ENCODE results near the gene CDC42. TPM values are rescaled to one million over a fixed set of nuclear protein-coding genes. Genes with fewer than 3 reads are reported as not detected.
A peak's percentile ranks its signal among the peaks of the same experiment; 100 is the strongest.

Gene CDC42

GRCh38 chr1:22133931-22134324, 81.4 kb downstream of the CDC42 start:
- Histone ChIP-seq H4K8ac (ENCODE audit: low read depth, low read length) (no peak overlapping the region), H2AK5ac (ENCODE audit: low read length) (no peak overlapping the region), H2BK15ac (replicated peaks; ENCODE audit: low read depth) (no peak overlapping the region), H2BK120ac (ENCODE audit: low read depth, low read length) (no peak overlapping the region), H4K5ac (ENCODE audit: low read length) (no peak overlapping the region), H3K79me1 (ENCODE audit: low read length) (no peaks in the 10 kb centered on the region), H3K4ac (ENCODE audit: low read depth, low read length) (no peak overlapping the region), H3K56ac (ENCODE audit: low read length) (no peak overlapping the region), H3K4me3 (ENCODE audit: low read length) (no peak overlapping the region), H2BK5ac (ENCODE audit: low read length) (no peak overlapping the region), H3K4me1 (ENCODE audit: control insufficient read depth, low read depth, low read length) (no peaks in the 10 kb centered on the region), H3K79me2 (ENCODE audit: control insufficient read depth, insufficient read depth, low read length) (no peaks in the 10 kb centered on the region), H3K9ac (ENCODE audit: low read length) (no peak overlapping the region), H3K36me3 (ENCODE audit: control insufficient read depth, insufficient read depth, low read length) (no peaks in the 10 kb centered on the region), H3K4me2 (ENCODE audit: low read length) (no peak overlapping the region), H3K23ac (ENCODE audit: low read length) (no peak overlapping the region), H3K27me3 (ENCODE audit: insufficient read depth, low read length, poor library complexity) (no peaks in the 10 kb centered on the region), H3K27ac (ENCODE audit: low read depth, low read length) (no peak overlapping the region), H3K18ac (ENCODE audit: low read length) (no peak overlapping the region)
- no CpG with 5 or more reads among the region's 15 CpGs for WGBS (ENCODE audit: extremely low coverage, insufficient coverage, low lambda C conversion rate)
- peak; percentile 54 for DNase-seq

- peak; percentile 74 for DNase-seq
- no peak overlapping the region for H4K5ac ChIP-seq (ENCODE audit: low read length)
Observed at GRCh38 chr1:22137004-22137720, 84.7 kb downstream of the CDC42 start.

GRCh38 chr1:22139066-22139594, 86.6 kb downstream of the CDC42 start:
- peaks cover 6% of the 10 kb centered on the region for H3K4me1 ChIP-seq (ENCODE audit: control insufficient read depth, low read depth, low read length)
- H3K9ac ChIP-seq (ENCODE audit: low read length), result no peak overlapping the region
- no peak overlapping the region for H2BK5ac ChIP-seq (ENCODE audit: low read length)
- no peak overlapping the region for H3K4me2 ChIP-seq (ENCODE audit: low read length)
- no peak overlapping the region for H3K4me3 ChIP-seq (ENCODE audit: low read length)
- no peak overlapping the region for H3K23ac ChIP-seq (ENCODE audit: low read length)
- no peak overlapping the region for H3K56ac ChIP-seq (ENCODE audit: low read length)
- H3K18ac ChIP-seq (ENCODE audit: low read length), result no peak overlapping the region
- no peak overlapping the region for H3K4ac ChIP-seq (ENCODE audit: low read depth, low read length)
- no peak overlapping the region for H2BK120ac ChIP-seq (ENCODE audit: low read depth, low read length)
- DNase-seq, result no peak
- H2BK15ac ChIP-seq (replicated peaks; ENCODE audit: low read depth), result no peak overlapping the region
- no CpG with 5 or more reads among the region's 15 CpGs for WGBS (ENCODE audit: extremely low coverage, insufficient coverage, low lambda C conversion rate)
- no peak overlapping the region for H4K5ac ChIP-seq (ENCODE audit: low read length)
- H4K8ac ChIP-seq (ENCODE audit: low read depth, low read length), result no peak overlapping the region
- no peak overlapping the region for H3K27ac ChIP-seq (ENCODE audit: low read depth, low read length)
- H3K27me3 ChIP-seq (ENCODE audit: insufficient read depth, low read length, poor library complexity), result no peaks in the 10 kb centered on the region
- peak overlapping the region; percentile 79 for H2AK5ac ChIP-seq (ENCODE audit: low read length)
- no peaks in the 10 kb centered on the region for H3K79me1 ChIP-seq (ENCODE audit: low read length)
- no peaks in the 10 kb centered on the region for H3K79me2 ChIP-seq (ENCODE audit: control insufficient read depth, insufficient read depth, low read length)
- H3K36me3 ChIP-seq (ENCODE audit: control insufficient read depth, insufficient read depth, low read length), result no peaks in the 10 kb centered on the region

More at GRCh38 chr1:22137004-22137720, 84.7 kb downstream of the CDC42 start:
- no peaks in the 10 kb centered on the region for H3K27me3 ChIP-seq (ENCODE audit: insufficient read depth, low read length, poor library complexity)
- no peak overlapping the region for H2BK15ac ChIP-seq (replicated peaks; ENCODE audit: low read depth)
- H2BK120ac ChIP-seq (ENCODE audit: low read depth, low read length), result no peak overlapping the region
- H3K79me1 ChIP-seq (ENCODE audit: low read length), result no peaks in the 10 kb centered on the region
- no peak overlapping the region for H3K18ac ChIP-seq (ENCODE audit: low read length)
- no peak overlapping the region for H3K27ac ChIP-seq (ENCODE audit: low read depth, low read length)
- no peak overlapping the region for H3K9ac ChIP-seq (ENCODE audit: low read length)
- no peak overlapping the region for H3K4me3 ChIP-seq (ENCODE audit: low read length)
- no peak overlapping the region for H3K4me2 ChIP-seq (ENCODE audit: low read length)
- no peaks in the 10 kb centered on the region for H3K79me2 ChIP-seq (ENCODE audit: control insufficient read depth, insufficient read depth, low read length)
- peak overlapping the region; percentile 8 for H3K56ac ChIP-seq (ENCODE audit: low read length)
- H2AK5ac ChIP-seq (ENCODE audit: low read length), result no peak overlapping the region
- no CpG with 5 or more reads among the region's 16 CpGs for WGBS (ENCODE audit: extremely low coverage, insufficient coverage, low lambda C conversion rate)
- no peak overlapping the region for H2BK5ac ChIP-seq (ENCODE audit: low read length)
- no peaks in the 10 kb centered on the region for H3K36me3 ChIP-seq (ENCODE audit: control insufficient read depth, insufficient read depth, low read length)
- no peak overlapping the region for H4K8ac ChIP-seq (ENCODE audit: low read depth, low read length)
- H3K23ac ChIP-seq (ENCODE audit: low read length), result no peak overlapping the region
- H3K4me1 ChIP-seq (ENCODE audit: control insufficient read depth, low read depth, low read length), result peaks cover 6% of the 10 kb centered on the region
- H3K4ac ChIP-seq (ENCODE audit: low read depth, low read length), result no peak overlapping the region

GRCh38 chr1:22139817-22140216, 87.3 kb downstream of the CDC42 start:
- H3K4me1 ChIP-seq (ENCODE audit: control insufficient read depth, low read depth, low read length), result peaks cover 6% of the 10 kb centered on the region
- no peak overlapping the region for H3K4me3 ChIP-seq (ENCODE audit: low read length)
- H3K9ac ChIP-seq (ENCODE audit: low read length), result no peak overlapping the region
- H3K4ac ChIP-seq (ENCODE audit: low read depth, low read length), result no peak overlapping the region
- H3K27ac ChIP-seq (ENCODE audit: low read depth, low read length), result no peak overlapping the region
- peak; percentile 47 for DNase-seq
- H3K79me1 ChIP-seq (ENCODE audit: low read length), result no peaks in the 10 kb centered on the region
- WGBS (ENCODE audit: extremely low coverage, insufficient coverage, low lambda C conversion rate), result no CpG with 5 or more reads among the region's 12 CpGs
- H3K27me3 ChIP-seq (ENCODE audit: insufficient read depth, low read length, poor library complexity), result no peaks in the 10 kb centered on the region
- H3K18ac ChIP-seq (ENCODE audit: low read length), result no peak overlapping the region
- no peak overlapping the region for H2BK120ac ChIP-seq (ENCODE audit: low read depth, low read length)
- no peak overlapping the region for H2AK5ac ChIP-seq (ENCODE audit: low read length)
- H3K4me2 ChIP-seq (ENCODE audit: low read length), result no peak overlapping the region
- no peaks in the 10 kb centered on the region for H3K79me2 ChIP-seq (ENCODE audit: control insufficient read depth, insufficient read depth, low read length)
- H2BK5ac ChIP-seq (ENCODE audit: low read length), result no peak overlapping the region
- no peak overlapping the region for H4K5ac ChIP-seq (ENCODE audit: low read length)
- H2BK15ac ChIP-seq (replicated peaks; ENCODE audit: low read depth), result no peak overlapping the region
- H4K8ac ChIP-seq (ENCODE audit: low read depth, low read length), result no peak overlapping the region
- no peak overlapping the region for H3K56ac ChIP-seq (ENCODE audit: low read length)
- H3K36me3 ChIP-seq (ENCODE audit: control insufficient read depth, insufficient read depth, low read length), result no peaks in the 10 kb centered on the region
- no peak overlapping the region for H3K23ac ChIP-seq (ENCODE audit: low read length)

Small RNA genes within 50 kb of the gene (small RNA-seq; reads per million reads assigned to genes)
- not detected for gene RN7SL186P (ENCODE audit: insufficient read depth)
- not detected for gene RNU6-776P (ENCODE audit: insufficient read depth)
